Stimulated activated CD4-positive, alpha-beta T cell treated with anti-CD3 and anti-CD28 coated beads, Interleukin-12 subunit alpha, Interleukin-12 subunit beta, amount 100 ng/mL, for 48 hours (primary cell): ENCODE data around the gene SFTPA2.
A peak's percentile ranks its signal among the peaks of the same experiment; 100 is the strongest.
"Not testable (repeated sequence)": the region's sequence is repeated elsewhere in the genome, so short reads cannot be mapped to it uniquely, and the experiment has no call there.

Experiments used
- DNase-seq, 3 donors: peaks; one replicate each; pipeline ENCODE4 v3.0.0-alpha.2; 2020; ENCODE audit warnings: low read depth in 2 of 3, low spot score in 1 of 3

Gene SFTPA2

GRCh38 chr10:79560160-79560709, at the start of gene SFTPA2:
TSS of gene SFTPA2 (minus strand) at chr10:79560407. CDS start at chr10:79559483, 924 bp downstream.
- no peak for DNase-seq

GRCh38 chr10:79608505-79609375, 48.5 kb upstream of the SFTPA2 start:
- peak; percentile 10 to 44 (median 21) for DNase-seq

- no peak for DNase-seq
Measured at GRCh38 chr10:79605308-79605707, 45.1 kb upstream of the SFTPA2 start.

GRCh38 chr10:79604294-79604693, 44.1 kb upstream of the SFTPA2 start:
- no peak for DNase-seq

- DNase-seq: no peak
Measured at GRCh38 chr10:79602953-79603352, 42.7 kb upstream of the SFTPA2 start.

GRCh38 chr10:79601939-79602338, 41.7 kb upstream of the SFTPA2 start:
- DNase-seq: no peak

GRCh38 chr10:79599644-79600043, 39.4 kb upstream of the SFTPA2 start:
- not testable (repeated sequence) for DNase-seq

GRCh38 chr10:79595510-79595909, 35.3 kb upstream of the SFTPA2 start:
- no peak for DNase-seq

GRCh38 chr10:79594565-79594964, 34.4 kb upstream of the SFTPA2 start:
- DNase-seq: not testable (repeated sequence)

GRCh38 chr10:79593377-79593776, 33.2 kb upstream of the SFTPA2 start:
- no peak for DNase-seq

GRCh38 chr10:79588800-79589199, 28.6 kb upstream of the SFTPA2 start:
- no peak for DNase-seq

- no peak for DNase-seq
Measured at GRCh38 chr10:79586933-79587332, 26.7 kb upstream of the SFTPA2 start.

- no peak for DNase-seq
Measured at GRCh38 chr10:79585870-79586527, 25.8 kb upstream of the SFTPA2 start.

- no peak for DNase-seq
Measured at GRCh38 chr10:79583488-79584024, 23.3 kb upstream of the SFTPA2 start.

GRCh38 chr10:79582954-79583353, 22.7 kb upstream of the SFTPA2 start:
- not testable (repeated sequence) for DNase-seq

- DNase-seq: no peak
Measured at GRCh38 chr10:79582096-79582495, 21.9 kb upstream of the SFTPA2 start.

GRCh38 chr10:79581044-79581443, 20.8 kb upstream of the SFTPA2 start:
- DNase-seq: no peak

- DNase-seq: no peak
Measured at GRCh38 chr10:79579361-79579760, 19.2 kb upstream of the SFTPA2 start.

GRCh38 chr10:79570624-79571023, 10.4 kb upstream of the SFTPA2 start:
- not testable (repeated sequence) for DNase-seq

- DNase-seq: no peak
Measured at GRCh38 chr10:79563426-79563825, 3.2 kb upstream of the SFTPA2 start.

GRCh38 chr10:79562135-79562756, 2.0 kb upstream of the SFTPA2 start:
- peak; percentile 35 to 56 (median 49) for DNase-seq
